ENCODE results near the gene MAP3K10.

DNA sequence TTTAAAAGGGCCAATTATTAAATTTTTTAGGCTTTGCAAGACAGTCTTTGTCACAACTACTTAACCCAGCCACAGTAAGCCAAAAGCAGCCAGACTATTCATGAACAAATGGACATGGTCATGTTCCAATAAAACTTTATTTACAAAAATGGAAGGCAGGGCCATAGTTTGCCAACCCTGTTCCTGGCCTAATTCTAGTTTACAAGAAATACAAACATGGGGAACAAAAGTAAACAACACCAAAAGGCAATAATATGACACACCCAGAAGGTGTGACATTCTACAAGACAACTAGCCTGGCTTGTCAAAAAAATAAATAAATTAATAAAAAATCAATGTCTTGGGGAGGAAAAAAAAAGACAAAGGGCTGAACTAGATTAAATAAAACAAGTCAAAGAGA lies 60.0 kb downstream of the MAP3K10 start:
- TF ChIP-seq, protein P1, sequence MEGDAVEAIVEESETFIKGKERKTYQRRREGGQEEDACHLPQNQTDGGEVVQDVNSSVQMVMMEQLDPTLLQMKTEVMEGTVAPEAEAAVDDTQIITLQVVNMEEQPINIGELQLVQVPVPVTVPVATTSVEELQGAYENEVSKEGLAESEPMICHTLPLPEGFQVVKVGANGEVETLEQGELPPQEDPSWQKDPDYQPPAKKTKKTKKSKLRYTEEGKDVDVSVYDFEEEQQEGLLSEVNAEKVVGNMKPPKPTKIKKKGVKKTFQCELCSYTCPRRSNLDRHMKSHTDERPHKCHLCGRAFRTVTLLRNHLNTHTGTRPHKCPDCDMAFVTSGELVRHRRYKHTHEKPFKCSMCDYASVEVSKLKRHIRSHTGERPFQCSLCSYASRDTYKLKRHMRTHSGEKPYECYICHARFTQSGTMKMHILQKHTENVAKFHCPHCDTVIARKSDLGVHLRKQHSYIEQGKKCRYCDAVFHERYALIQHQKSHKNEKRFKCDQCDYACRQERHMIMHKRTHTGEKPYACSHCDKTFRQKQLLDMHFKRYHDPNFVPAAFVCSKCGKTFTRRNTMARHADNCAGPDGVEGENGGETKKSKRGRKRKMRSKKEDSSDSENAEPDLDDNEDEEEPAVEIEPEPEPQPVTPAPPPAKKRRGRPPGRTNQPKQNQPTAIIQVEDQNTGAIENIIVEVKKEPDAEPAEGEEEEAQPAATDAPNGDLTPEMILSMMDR (conservative IDR thresholded peaks at IDR 0.05; ENCODE audit: low read depth, low read length): no peak
- no peak for TF ChIP-seq EZH2 (IDR thresholded peaks at IDR 0.05; ENCODE audit: low read length, unreplicated experiment)
- no peak for TF ChIP-seq EZH2phosphoT487 (IDR thresholded peaks at IDR 0.05; ENCODE audit: borderline replicate concordance, low read length)
